Adipocyte (in vitro differentiated cells): Measurements from ENCODE around the gene HTR3E.
"Not testable (repeated sequence)": the region's sequence is repeated elsewhere in the genome, so short reads cannot be mapped to it uniquely, and the experiment has no call there.

Source experiments
- DNase-seq: peaks from one replicate; pipeline ENCODE4 v3.0.0-alpha.2; 2015; ENCODE audit warnings: low read depth
- H3K27me3 ChIP-seq: replicated peaks from 2 replicates; pipeline ENCODE4 v1.7.0; 2013; ENCODE audit warnings: mild to moderate bottlenecking, low read length, moderate library complexity; ENCODE audit not compliant: control insufficient read depth, insufficient read depth
- H3K36me3 ChIP-seq: 2 replicates; pipeline ENCODE4 v1.7.0; 2013; ENCODE audit warnings: low read length, mild to moderate bottlenecking, moderate library complexity; ENCODE audit not compliant: control insufficient read depth, insufficient read depth, severe bottlenecking
- H3K4me1 ChIP-seq: 2 replicates; pipeline ENCODE4 v1.7.0; 2013; ENCODE audit warnings: mild to moderate bottlenecking, low read length, moderate library complexity; ENCODE audit not compliant: control insufficient read depth, insufficient read depth
- H3K4me3 ChIP-seq: 2 replicates; pipeline ENCODE4 v1.7.0; 2013; ENCODE audit warnings: mild to moderate bottlenecking, low read length, moderate library complexity
- H3K9ac ChIP-seq: 2 replicates; pipeline ENCODE4 v1.7.0; 2013; ENCODE audit warnings: mild to moderate bottlenecking, low read length, moderate library complexity
- H3K9me3 ChIP-seq: 2 replicates; pipeline ENCODE4 v1.7.0; 2013; ENCODE audit warnings: mild to moderate bottlenecking, low read length, moderate library complexity; ENCODE audit not compliant: control insufficient read depth

The HTR3E gene

DNA sequence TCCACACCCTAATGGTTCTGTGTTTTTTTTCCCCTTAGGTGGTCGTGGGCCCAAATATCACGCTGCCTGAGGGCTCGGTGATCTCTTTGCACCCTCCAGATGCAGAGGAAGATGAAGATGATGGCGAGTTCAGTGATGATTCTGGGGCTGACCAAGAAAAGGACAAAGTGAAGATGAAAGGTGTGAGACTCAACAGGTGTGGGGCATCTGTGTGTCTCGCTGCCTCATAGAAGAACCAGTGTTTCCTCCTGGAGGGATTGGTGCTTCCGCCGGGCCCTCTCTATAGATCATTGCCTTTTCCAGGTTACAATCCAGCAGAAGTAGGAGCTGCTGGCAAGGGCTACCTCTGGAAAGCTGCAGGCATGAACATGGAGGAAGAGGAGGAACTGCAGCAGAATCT, 45.3 kb downstream of the HTR3E start:
- H3K36me3 ChIP-seq, result peaks cover 63% of the 10 kb centered on the region
- no peak overlapping the region for H3K4me3 ChIP-seq
- peaks cover 10% of the 10 kb centered on the region for H3K4me1 ChIP-seq
- no peak for DNase-seq
- no peak overlapping the region for H3K9ac ChIP-seq
- H3K27me3 ChIP-seq, result no peaks in the 10 kb centered on the region
- no peaks in the 10 kb centered on the region for H3K9me3 ChIP-seq

DNA sequence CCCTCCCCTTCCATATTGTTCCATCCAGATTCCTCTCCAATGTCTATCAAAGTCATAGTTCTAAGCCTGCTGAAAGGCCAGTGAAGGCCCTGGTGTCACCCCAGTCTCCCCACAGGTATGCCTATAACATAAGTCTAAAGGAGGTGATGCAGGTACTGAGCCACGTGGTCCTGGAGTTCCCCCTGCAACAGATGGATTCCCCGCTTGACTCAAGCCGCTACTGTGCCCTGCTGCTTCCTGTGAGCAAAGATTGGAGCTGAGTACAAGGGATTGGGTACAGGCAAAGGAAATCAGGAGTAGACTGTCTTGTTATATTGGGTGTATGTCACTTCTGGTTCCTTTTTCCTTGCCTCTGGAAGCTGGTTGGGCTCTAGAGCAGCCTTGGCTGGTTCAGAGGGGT, 46.5 kb downstream of the HTR3E start:
- Histone ChIP-seq H3K4me1 (peaks cover 8% of the 10 kb centered on the region), H3K9me3 (no peaks in the 10 kb centered on the region), H3K9ac (no peak overlapping the region), H3K4me3 (no peak overlapping the region), H3K36me3 (peaks cover 54% of the 10 kb centered on the region), H3K27me3 (no peaks in the 10 kb centered on the region)
- no peak for DNase-seq

GRCh38 chr3:184144505-184144904, 47.6 kb downstream of the HTR3E start:
- no peaks in the 10 kb centered on the region for H3K9me3 ChIP-seq
- no peak for DNase-seq
- peaks cover 8% of the 10 kb centered on the region for H3K4me1 ChIP-seq
- H3K4me3 ChIP-seq, result no peak overlapping the region
- H3K9ac ChIP-seq, result no peak overlapping the region
- H3K27me3 ChIP-seq, result no peaks in the 10 kb centered on the region
- peaks cover 54% of the 10 kb centered on the region for H3K36me3 ChIP-seq

GRCh38 chr3:184145111-184145524, 48.3 kb downstream of the HTR3E start:
- peaks cover 8% of the 10 kb centered on the region for H3K4me1 ChIP-seq
- H3K27me3 ChIP-seq, result no peaks in the 10 kb centered on the region
- DNase-seq, result peak; percentile 55
- no peak overlapping the region for H3K9ac ChIP-seq
- H3K36me3 ChIP-seq, result peaks cover 51% of the 10 kb centered on the region
- no peak overlapping the region for H3K4me3 ChIP-seq
- H3K9me3 ChIP-seq, result no peaks in the 10 kb centered on the region

DNA sequence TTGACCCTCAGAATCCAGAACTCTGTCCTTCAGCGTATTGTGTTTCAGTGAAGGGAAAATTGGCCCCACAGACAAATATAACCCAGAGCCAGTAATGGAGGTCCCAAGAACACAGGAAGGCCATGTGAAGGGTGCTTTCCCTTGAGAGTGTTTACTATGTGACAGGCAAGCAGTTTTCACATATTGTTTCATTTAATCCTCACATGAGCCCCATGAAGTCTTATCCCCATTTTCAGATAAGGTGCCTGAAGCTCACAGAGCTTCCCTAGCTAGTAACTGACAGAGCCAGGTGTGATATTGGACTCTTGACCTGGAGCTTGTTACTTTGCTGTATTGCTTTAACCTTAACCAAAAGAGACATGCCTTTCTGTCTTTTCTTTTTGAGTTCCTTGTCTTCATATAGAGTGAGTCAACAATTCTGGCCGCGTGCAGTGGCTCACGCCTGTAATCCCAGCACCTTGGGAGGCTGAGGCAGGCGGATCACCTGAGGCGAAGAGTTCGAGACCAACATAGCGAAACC, 48.9 kb downstream of the HTR3E start:
- peaks cover 8% of the 10 kb centered on the region for H3K4me1 ChIP-seq
- no peaks in the 10 kb centered on the region for H3K27me3 ChIP-seq
- H3K9me3 ChIP-seq, result no peaks in the 10 kb centered on the region
- H3K4me3 ChIP-seq, result no peak overlapping the region
- no peak overlapping the region for H3K9ac ChIP-seq
- no peak for DNase-seq
- peaks cover 44% of the 10 kb centered on the region for H3K36me3 ChIP-seq

DNA sequence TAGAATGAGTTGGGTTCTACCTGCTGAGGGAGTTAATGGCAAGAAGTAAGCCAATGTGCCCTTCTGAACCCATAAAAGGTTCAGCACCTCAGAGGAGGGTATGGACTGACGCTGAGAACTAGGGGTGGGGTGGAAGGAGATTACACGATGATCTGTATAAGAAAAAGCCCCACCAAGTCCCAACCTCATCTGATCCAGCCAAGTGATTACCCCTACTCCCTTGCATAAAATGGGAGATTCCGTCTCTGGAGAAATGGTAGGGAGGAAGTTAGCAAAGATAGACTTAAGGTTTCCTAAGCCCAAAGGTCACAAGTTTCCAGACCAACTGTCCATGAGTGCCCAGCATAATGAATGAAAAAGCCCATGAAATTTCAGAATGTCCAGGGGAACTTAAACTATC, 51.2 kb downstream of the HTR3E start:
- DNase-seq, result no peak
- H3K36me3 ChIP-seq, result peaks cover 22% of the 10 kb centered on the region
- no peak overlapping the region for H3K9ac ChIP-seq
- H3K4me3 ChIP-seq, result no peak overlapping the region
- no peaks in the 10 kb centered on the region for H3K27me3 ChIP-seq
- H3K4me1 ChIP-seq, result peaks cover 8% of the 10 kb centered on the region
- no peaks in the 10 kb centered on the region for H3K9me3 ChIP-seq

- no peaks in the 10 kb centered on the region for H3K9me3 ChIP-seq
- no peak overlapping the region for H3K9ac ChIP-seq
- peaks cover 14% of the 10 kb centered on the region for H3K4me1 ChIP-seq
- H3K27me3 ChIP-seq, result no peaks in the 10 kb centered on the region
- peaks cover 11% of the 10 kb centered on the region for H3K36me3 ChIP-seq
- H3K4me3 ChIP-seq, result no peak overlapping the region
- DNase-seq, result no peak
Observed at GRCh38 chr3:184149123-184149522, 52.3 kb downstream of the HTR3E start.

- DNase-seq, result peak; percentile 37
- not testable (repeated sequence) for H3K27me3 ChIP-seq, H3K36me3 ChIP-seq, H3K4me3 ChIP-seq, H3K9ac ChIP-seq, H3K9me3 ChIP-seq
- peaks cover 16% of the 10 kb centered on the region for H3K4me1 ChIP-seq
Observed at GRCh38 chr3:184149770-184150169, 52.9 kb downstream of the HTR3E start.

DNA sequence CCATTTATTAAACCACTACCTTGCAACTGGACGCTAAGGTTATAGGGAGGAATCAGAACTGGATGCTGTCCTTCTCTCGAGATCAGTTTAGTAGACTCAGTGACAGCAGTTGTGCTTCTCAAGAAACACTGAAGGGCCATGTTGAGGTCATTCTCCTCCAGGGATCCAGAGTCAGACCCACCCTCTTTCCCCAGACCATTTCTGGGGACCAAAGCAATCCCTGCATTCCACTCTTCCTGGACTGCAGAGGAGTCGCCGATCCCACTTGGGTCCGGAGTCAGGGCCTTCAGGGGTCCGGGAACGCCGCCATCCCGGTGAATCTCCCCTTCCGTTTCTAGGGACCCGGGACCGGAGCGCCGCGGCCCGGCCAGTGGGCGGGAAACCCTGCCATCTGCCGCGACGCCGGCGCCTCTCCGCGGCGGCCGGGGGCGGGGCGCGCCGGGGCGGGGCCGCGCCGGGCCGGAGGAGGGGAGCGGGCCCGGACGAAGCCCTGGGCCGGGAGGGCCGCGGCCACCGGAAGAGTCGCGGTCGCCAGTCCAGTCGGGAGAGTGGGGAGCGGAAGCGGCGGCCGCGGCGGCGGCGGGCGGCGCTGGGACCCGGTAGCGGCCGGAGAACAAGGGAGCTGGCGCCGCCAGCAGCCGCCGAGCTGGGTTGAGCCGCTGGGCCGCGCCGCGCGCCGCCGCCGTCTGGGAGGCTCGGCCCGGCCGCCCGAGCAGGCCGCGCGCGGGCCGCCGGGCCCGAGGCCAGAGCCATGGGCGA, 58.2 kb downstream of the HTR3E start, which contains the start of gene DVL3:
DVL3 (plus strand) TSS at position 493 of the 759 bp plus-strand sequence; CDS start at position 752, 259 bp downstream.
- peak; percentile 84 for DNase-seq
- peaks cover 31% of the 10 kb centered on the region for H3K4me1 ChIP-seq

DNA sequence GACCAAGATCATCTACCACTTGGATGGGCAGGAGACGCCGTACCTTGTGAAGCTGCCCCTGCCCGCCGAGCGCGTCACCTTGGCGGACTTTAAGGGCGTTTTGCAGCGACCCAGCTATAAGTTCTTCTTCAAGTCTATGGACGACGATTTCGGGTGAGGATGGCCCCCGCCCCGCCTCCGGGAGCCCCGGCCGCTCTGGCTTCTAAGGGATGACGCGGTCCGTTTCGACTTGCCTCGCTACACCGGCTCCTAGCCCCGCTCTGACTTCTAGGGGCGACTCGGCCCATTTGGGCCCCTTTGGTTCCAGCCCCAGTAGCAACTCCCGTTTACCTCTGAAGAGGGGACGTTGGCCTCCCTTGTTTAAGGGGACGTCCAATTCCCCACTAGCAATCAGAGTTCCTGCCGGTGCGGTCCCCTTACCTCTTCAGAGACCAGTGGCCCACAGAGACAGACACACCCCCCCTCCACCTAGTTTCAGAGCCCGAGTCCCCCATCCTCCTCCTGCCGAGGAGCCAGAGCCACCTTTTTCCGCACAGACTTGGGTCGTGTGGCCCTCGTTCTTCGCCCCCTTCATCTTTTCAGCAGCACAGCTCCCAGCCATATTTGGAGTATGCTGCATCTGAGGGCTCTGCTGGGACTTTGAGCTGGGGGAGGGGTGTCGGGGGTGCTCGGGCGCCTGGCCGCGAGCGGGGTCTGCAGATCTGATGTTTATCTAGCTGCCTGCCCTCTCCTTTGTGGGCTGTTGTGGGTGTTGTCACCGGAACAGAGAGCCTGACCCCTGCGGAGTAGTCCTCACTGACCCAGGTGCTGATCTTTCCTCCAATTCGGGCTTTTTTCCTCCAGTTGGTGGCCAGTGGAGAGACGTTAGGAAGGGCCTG, 59.0 kb downstream of the HTR3E start:
- Histone ChIP-seq H3K4me3 (peak overlapping the region; percentile 100), H3K27me3 (no peaks in the 10 kb centered on the region), H3K4me1 (peaks cover 39% of the 10 kb centered on the region), H3K9me3 (no peaks in the 10 kb centered on the region), H3K9ac (peak overlapping the region; percentile 97), H3K36me3 (no peaks in the 10 kb centered on the region)
- peak; percentile 68 for DNase-seq

More for the DNA sequence above, 58.2 kb downstream of the HTR3E start, which contains the start of gene DVL3:
- peak within 1 kb of the TSS; percentile 97 for H3K9ac ChIP-seq
- no peaks in the 10 kb centered on the region for H3K27me3 ChIP-seq
- H3K36me3 ChIP-seq, result no peaks in the 10 kb centered on the region
- peak within 1 kb of the TSS; percentile 100 for H3K4me3 ChIP-seq
- H3K9me3 ChIP-seq, result no peaks in the 10 kb centered on the region

- H3K27me3 ChIP-seq, result no peaks in the 10 kb centered on the region
- no peaks in the 10 kb centered on the region for H3K36me3 ChIP-seq
- H3K9me3 ChIP-seq, result no peaks in the 10 kb centered on the region
- H3K4me1 ChIP-seq, result peaks cover 46% of the 10 kb centered on the region
- H3K4me3 ChIP-seq, result peak overlapping the region; percentile 100
- DNase-seq, result peak; percentile 74
- peak overlapping the region; percentile 97 for H3K9ac ChIP-seq
Observed at GRCh38 chr3:184156522-184156955, 59.7 kb downstream of the HTR3E start.
